Smooth muscle cell (in vitro differentiated cells): ENCODE measurements around the gene FADS2. TPM values are rescaled to one million over a fixed set of nuclear protein-coding genes. Genes with fewer than 3 reads are reported as not detected.

Experiments used
- DNase-seq: peaks from one replicate; lab custom pipeline; 2025; ENCODE audit not compliant: unreplicated experiment; lab: John Stamatoyannopoulos, UW
- H2AFZ ChIP-seq: fragments of 200-600 bp; sonication (generic); 2 replicates; pipeline ENCODE4 v1.6.0; 2016; ENCODE audit warnings: antibody characterized with exemption, low read depth, mild to moderate bottlenecking
- H3F3A ChIP-seq: fragments of 200-600 bp; sonication (generic); 2 replicates; pipeline ENCODE4 v1.6.0; 2017; ENCODE audit warnings: antibody characterized with exemption, low read depth
- H3K27ac ChIP-seq: fragments of 200-600 bp; sonication (generic); 2 replicates; pipeline ENCODE4 v1.5.1; 2016; ENCODE audit warnings: low read depth, mild to moderate bottlenecking
- H3K27me3 ChIP-seq: fragments of 200-600 bp; sonication (generic); 2 replicates; pipeline ENCODE4 v1.6.1; 2016; ENCODE audit warnings: low read depth, mild to moderate bottlenecking
- H3K36me3 ChIP-seq: fragments of 200-600 bp; sonication (generic); 2 replicates; pipeline ENCODE4 v1.5.1; 2016; ENCODE audit warnings: low read depth
- H3K4me1 ChIP-seq: fragments of 200-600 bp; sonication (generic); 2 replicates; pipeline ENCODE4 v1.5.1; 2016; ENCODE audit warnings: low read depth
- H3K4me2 ChIP-seq: fragments of 200-600 bp; sonication (generic); 2 replicates; pipeline ENCODE4 v1.6.0; 2016; ENCODE audit warnings: mild to moderate bottlenecking
- H3K4me3 ChIP-seq: fragments of 200-600 bp; sonication (generic); 2 replicates; pipeline ENCODE4 v1.5.1; 2016; ENCODE audit warnings: mild to moderate bottlenecking
- H3K79me2 ChIP-seq: fragments of 200-600 bp; sonication (generic); 2 replicates; pipeline ENCODE4 v1.6.0; 2016; ENCODE audit warnings: low read depth, mild to moderate bottlenecking
- H3K9ac ChIP-seq: fragments of 200-600 bp; sonication (generic); 2 replicates; pipeline ENCODE4 v1.6.0; 2016; ENCODE audit warnings: low read depth
- H3K9me3 ChIP-seq: fragments of 200-600 bp; sonication (generic); replicated peaks from 2 replicates; pipeline ENCODE4 v1.5.1; 2016; ENCODE audit warnings: low read depth
- H4K20me1 ChIP-seq: fragments of 200-600 bp; sonication (generic); 2 replicates; pipeline ENCODE4 v1.6.0; 2016; ENCODE audit warnings: low read depth
- WGBS: methylation state at CpG from one replicate; pipeline ENCODE4 v1.1.7; 2016; ENCODE audit warnings: low lambda C conversion rate; 5-methylcytosine and 5-hydroxymethylcytosine counted together
- microRNA counts: library from miRNA; unstranded; fragments of <30 nt; microRNA quantifications from one replicate; lab custom pipeline; 2016
- microRNA-seq: library from miRNA; unstranded; fragments of <30 nt; microRNA quantifications from one replicate; pipeline ENCODE4, GENCODE V29; 2016; ENCODE audit warnings: borderline number of aligned reads
- polyA plus RNA-seq: library from polyadenylated mRNA; unstranded; fragments of >200 nt; fragmentation: Nextera tagmentation; extraction: Ambion mirVana; gene quantifications from 2 replicates; pipeline ENCODE4 v1.2.1, GENCODE V29; 2016
- small RNA-seq: library from RNA; depleted of rRNA; stranded (forward); fragments of <200 nt; gene quantifications from one replicate; pipeline ENCODE3, GENCODE V24; 2014
- total RNA-seq: library from RNA; depleted of rRNA; stranded (reverse); fragments of >200 nt; gene quantifications from 2 replicates; pipeline ENCODE4 v1.2.3, GENCODE V29; 2014
- TF ChIP-seq, protein P1 (sequence below): fragments of 200-600 bp; sonication (generic); IDR thresholded peaks from 2 replicates; pipeline ENCODE4 v1.5.1; 2017; ENCODE audit warnings: borderline replicate concordance, mild to moderate bottlenecking, antibody characterized with exemption; ENCODE audit not compliant: insufficient read depth, poor library complexity, severe bottlenecking

FADS2 gene
- total and polyA plus RNA-seq, 2 experiments from 2014 or later: 279 to 495 TPM

GRCh38 chr11:61916737-61917333 is 88.7 kb downstream of the FADS2 start:
- TF ChIP-seq, protein P1, sequence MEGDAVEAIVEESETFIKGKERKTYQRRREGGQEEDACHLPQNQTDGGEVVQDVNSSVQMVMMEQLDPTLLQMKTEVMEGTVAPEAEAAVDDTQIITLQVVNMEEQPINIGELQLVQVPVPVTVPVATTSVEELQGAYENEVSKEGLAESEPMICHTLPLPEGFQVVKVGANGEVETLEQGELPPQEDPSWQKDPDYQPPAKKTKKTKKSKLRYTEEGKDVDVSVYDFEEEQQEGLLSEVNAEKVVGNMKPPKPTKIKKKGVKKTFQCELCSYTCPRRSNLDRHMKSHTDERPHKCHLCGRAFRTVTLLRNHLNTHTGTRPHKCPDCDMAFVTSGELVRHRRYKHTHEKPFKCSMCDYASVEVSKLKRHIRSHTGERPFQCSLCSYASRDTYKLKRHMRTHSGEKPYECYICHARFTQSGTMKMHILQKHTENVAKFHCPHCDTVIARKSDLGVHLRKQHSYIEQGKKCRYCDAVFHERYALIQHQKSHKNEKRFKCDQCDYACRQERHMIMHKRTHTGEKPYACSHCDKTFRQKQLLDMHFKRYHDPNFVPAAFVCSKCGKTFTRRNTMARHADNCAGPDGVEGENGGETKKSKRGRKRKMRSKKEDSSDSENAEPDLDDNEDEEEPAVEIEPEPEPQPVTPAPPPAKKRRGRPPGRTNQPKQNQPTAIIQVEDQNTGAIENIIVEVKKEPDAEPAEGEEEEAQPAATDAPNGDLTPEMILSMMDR: no peak
- Histone ChIP-seq H3K4me2 (peak overlapping the region; percentile 97), H3K27ac (no peak overlapping the region), H3K36me3 (no peaks in the 10 kb centered on the region), H3F3A (no peaks in the 10 kb centered on the region), H2AFZ (no peak overlapping the region), H3K79me2 (no peaks in the 10 kb centered on the region), H3K4me1 (no peaks in the 10 kb centered on the region), H4K20me1 (peaks cover 5% of the 10 kb centered on the region), H3K9me3 (no peaks in the 10 kb centered on the region), H3K27me3 (no peaks in the 10 kb centered on the region), H3K4me3 (peak overlapping the region; percentile 67), H3K9ac (peak overlapping the region; percentile 47)
- DNase-seq: no peak
- WGBS: 16% methylated on average over 26 of the region's 32 CpGs

MicroRNA genes within 50 kb of the gene (microRNA counts, 767-probe panel; counts per million panel counts)
- microRNA hsa-miR-1908 (lab: Ali Mortazavi, UCI) (183 counts per million), microRNA hsa-miR-611 (lab: Ali Mortazavi, UCI) (183 counts per million)

Small RNA genes within 50 kb of the gene (microRNA-seq; reads per million reads assigned to microRNA genes)
- gene MIR6746: 2.3 reads per million

Small RNA genes within 50 kb of the gene (small RNA-seq; reads per million reads assigned to genes)
- gene MIR6746: 0.08 reads per million

Other genes with a start within 250 kb of the FADS2 start
- 3.7 and 4.0 TPM in 2 replicates for gene SYT7, start 247.2 kb upstream of the FADS2 start, total RNA-seq
- gene SYT7, start 247.2 kb upstream of the FADS2 start, polyA plus RNA-seq: 0.79 and 4.8 TPM in 2 replicates
- gene DAGLA, start 147.9 kb upstream of the FADS2 start, total RNA-seq: 1.3 and 1.6 TPM in 2 replicates
- 2.9 and 3.9 TPM in 2 replicates for gene DAGLA, start 147.9 kb upstream of the FADS2 start, polyA plus RNA-seq
- gene MYRF, start 75.7 kb upstream of the FADS2 start, total RNA-seq: 11.1 and 12.2 TPM in 2 replicates
- gene MYRF, start 75.7 kb upstream of the FADS2 start, polyA plus RNA-seq: 13.7 and 19.0 TPM in 2 replicates
- gene TMEM258, start 35.7 kb upstream of the FADS2 start, total RNA-seq: 97.2 and 118 TPM in 2 replicates
- gene TMEM258, start 35.7 kb upstream of the FADS2 start, polyA plus RNA-seq: 300 and 317 TPM in 2 replicates
- gene FEN1, start 35.4 kb upstream of the FADS2 start, total RNA-seq: 12.1 and 15.6 TPM in 2 replicates
- 21.1 and 23.3 TPM in 2 replicates for gene FEN1, start 35.4 kb upstream of the FADS2 start, polyA plus RNA-seq
- gene FADS1, start 11.3 kb upstream of the FADS2 start, total RNA-seq: 122 and 144 TPM in 2 replicates
- 176 and 266 TPM in 2 replicates for gene FADS1, start 11.3 kb upstream of the FADS2 start, polyA plus RNA-seq
- gene FADS3, start 63.2 kb downstream of the FADS2 start, total RNA-seq: 6.7 and 8.9 TPM in 2 replicates
- gene FADS3, start 63.2 kb downstream of the FADS2 start, polyA plus RNA-seq: 13.8 and 28.9 TPM in 2 replicates
- gene RAB3IL1, start 89.3 kb downstream of the FADS2 start, total RNA-seq: 4.8 and 4.9 TPM in 2 replicates
- gene RAB3IL1, start 89.3 kb downstream of the FADS2 start, polyA plus RNA-seq: 9.8 and 11.6 TPM in 2 replicates
- gene BEST1, start 122.1 kb downstream of the FADS2 start, total RNA-seq: 2.4 and 2.6 TPM in 2 replicates
- 1.6 and 2.8 TPM in 2 replicates for gene BEST1, start 122.1 kb downstream of the FADS2 start, polyA plus RNA-seq
- 903 and 1,173 TPM in 2 replicates for gene FTH1, start 139.3 kb downstream of the FADS2 start, total RNA-seq
- gene FTH1, start 139.3 kb downstream of the FADS2 start, polyA plus RNA-seq: 6,048 and 7,176 TPM in 2 replicates